SK-N-SH treated with all-trans-retinoic acid at 6 μM for 48 hours (cell line): ENCODE data around the gene CACNA2D3.

Experiments used
- ARNTL ChIP-seq: fragments of 450-650 bp; formaldehyde crosslinking; IDR thresholded peaks from 2 replicates; pipeline ENCODE4 v1.5.0; 2020; ENCODE audit warnings: low read depth, mild to moderate bottlenecking, moderate library complexity, borderline replicate concordance
- CSDC2 ChIP-seq: fragments of 250-450 bp; sonication (Bioruptor Pico); IDR thresholded peaks from 2 replicates; pipeline ENCODE4 v1.5.0; 2020; ENCODE audit warnings: mild to moderate bottlenecking, moderate library complexity
- GLIS3 ChIP-seq: fragments of 250-450 bp; sonication (Bioruptor Pico); IDR thresholded peaks from 2 replicates; pipeline ENCODE4 v1.5.0; 2020; ENCODE audit warnings: mild to moderate bottlenecking, moderate library complexity
- PATZ1 ChIP-seq: fragments of 250-450 bp; sonication (Bioruptor Pico); IDR thresholded peaks from 2 replicates; pipeline ENCODE4 v1.8.0; 2020; ENCODE audit warnings: mild to moderate bottlenecking, moderate library complexity, borderline replicate concordance
- ZFP30 ChIP-seq: fragments of 450-650 bp; formaldehyde crosslinking; IDR thresholded peaks from 2 replicates; pipeline ENCODE4 v1.5.0; 2022; ENCODE audit warnings: mild to moderate bottlenecking, moderate library complexity
- ZNF565 ChIP-seq: fragments of 450-650 bp; formaldehyde crosslinking; conservative IDR thresholded peaks from 2 replicates; pipeline ENCODE4 v1.5.0; 2020; ENCODE audit warnings: low read depth, mild to moderate bottlenecking, moderate library complexity
- TF ChIP-seq, protein P1 (sequence below): fragments of 250-450 bp; sonication (Bioruptor Pico); IDR thresholded peaks from 2 replicates; pipeline ENCODE4 v1.5.1; 2020; ENCODE audit warnings: low read depth, mild to moderate bottlenecking, moderate library complexity
- TF ChIP-seq, protein P2 (sequence below): fragments of 250-450 bp; sonication (Bioruptor Pico); IDR thresholded peaks from 2 replicates; pipeline ENCODE4 v1.5.0; 2020; ENCODE audit warnings: mild to moderate bottlenecking, moderate library complexity

GRCh38 chr3:54192026-54192425 is 69.7 kb downstream of the CACNA2D3 start:
- no peak for TF ChIP-seq ZNF565 (CRISPR knock-in tag)
- TF ChIP-seq, protein P1, sequence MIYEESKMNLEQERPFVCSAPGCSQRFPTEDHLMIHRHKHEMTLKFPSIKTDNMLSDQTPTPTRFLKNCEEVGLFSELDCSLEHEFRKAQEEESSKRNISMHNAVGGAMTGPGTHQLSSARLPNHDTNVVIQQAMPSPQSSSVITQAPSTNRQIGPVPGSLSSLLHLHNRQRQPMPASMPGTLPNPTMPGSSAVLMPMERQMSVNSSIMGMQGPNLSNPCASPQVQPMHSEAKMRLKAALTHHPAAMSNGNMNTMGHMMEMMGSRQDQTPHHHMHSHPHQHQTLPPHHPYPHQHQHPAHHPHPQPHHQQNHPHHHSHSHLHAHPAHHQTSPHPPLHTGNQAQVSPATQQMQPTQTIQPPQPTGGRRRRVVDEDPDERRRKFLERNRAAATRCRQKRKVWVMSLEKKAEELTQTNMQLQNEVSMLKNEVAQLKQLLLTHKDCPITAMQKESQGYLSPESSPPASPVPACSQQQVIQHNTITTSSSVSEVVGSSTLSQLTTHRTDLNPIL (CRISPR knock-in tag), result no peak
- TF ChIP-seq ZFP30 (CRISPR knock-in tag), result no peak
- no peak for TF ChIP-seq ARNTL
- TF ChIP-seq, protein P2, sequence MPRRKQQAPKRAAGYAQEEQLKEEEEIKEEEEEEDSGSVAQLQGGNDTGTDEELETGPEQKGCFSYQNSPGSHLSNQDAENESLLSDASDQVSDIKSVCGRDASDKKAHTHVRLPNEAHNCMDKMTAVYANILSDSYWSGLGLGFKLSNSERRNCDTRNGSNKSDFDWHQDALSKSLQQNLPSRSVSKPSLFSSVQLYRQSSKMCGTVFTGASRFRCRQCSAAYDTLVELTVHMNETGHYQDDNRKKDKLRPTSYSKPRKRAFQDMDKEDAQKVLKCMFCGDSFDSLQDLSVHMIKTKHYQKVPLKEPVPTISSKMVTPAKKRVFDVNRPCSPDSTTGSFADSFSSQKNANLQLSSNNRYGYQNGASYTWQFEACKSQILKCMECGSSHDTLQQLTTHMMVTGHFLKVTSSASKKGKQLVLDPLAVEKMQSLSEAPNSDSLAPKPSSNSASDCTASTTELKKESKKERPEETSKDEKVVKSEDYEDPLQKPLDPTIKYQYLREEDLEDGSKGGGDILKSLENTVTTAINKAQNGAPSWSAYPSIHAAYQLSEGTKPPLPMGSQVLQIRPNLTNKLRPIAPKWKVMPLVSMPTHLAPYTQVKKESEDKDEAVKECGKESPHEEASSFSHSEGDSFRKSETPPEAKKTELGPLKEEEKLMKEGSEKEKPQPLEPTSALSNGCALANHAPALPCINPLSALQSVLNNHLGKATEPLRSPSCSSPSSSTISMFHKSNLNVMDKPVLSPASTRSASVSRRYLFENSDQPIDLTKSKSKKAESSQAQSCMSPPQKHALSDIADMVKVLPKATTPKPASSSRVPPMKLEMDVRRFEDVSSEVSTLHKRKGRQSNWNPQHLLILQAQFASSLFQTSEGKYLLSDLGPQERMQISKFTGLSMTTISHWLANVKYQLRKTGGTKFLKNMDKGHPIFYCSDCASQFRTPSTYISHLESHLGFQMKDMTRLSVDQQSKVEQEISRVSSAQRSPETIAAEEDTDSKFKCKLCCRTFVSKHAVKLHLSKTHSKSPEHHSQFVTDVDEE (CRISPR knock-in tag), result no peak
- TF ChIP-seq CSDC2 (CRISPR knock-in tag), result no peak
- no peak for TF ChIP-seq GLIS3
- no peak for TF ChIP-seq PATZ1 (CRISPR knock-in tag)
